HepG2 (cell line): ENCODE results near the gene WNT1. TPM values are rescaled to one million over a fixed set of nuclear protein-coding genes. Genes with fewer than 3 reads are reported as not detected.
A peak's percentile ranks its signal among the peaks of the same experiment; 100 is the strongest.

Source experiments
- GATA4 ChIP-seq: sonication (generic); IDR thresholded peaks from 2 replicates; pipeline ENCODE4 v1.6.1; 2016; ENCODE audit warnings: antibody characterized with exemption, low read depth, borderline replicate concordance
- HHEX ChIP-seq: IDR thresholded peaks from 2 replicates; pipeline ENCODE4 v1.6.1; 2016; ENCODE audit warnings: control low read depth
- HMG20A ChIP-seq: IDR thresholded peaks from 2 replicates; pipeline ENCODE4 v1.6.1; 2016; ENCODE audit warnings: borderline replicate concordance
- REXO4 ChIP-seq: sonication (generic); formaldehyde crosslinking; IDR thresholded peaks from 2 replicates; pipeline ENCODE4 v1.8.0; 2022; ENCODE audit warnings: missing genetic modification reagents, mild to moderate bottlenecking, borderline replicate concordance
- STAG1 ChIP-seq: sonication (generic); formaldehyde crosslinking; IDR thresholded peaks from 2 replicates; pipeline ENCODE4 v1.4.0; 2020; ENCODE audit warnings: missing genetic modification reagents
- TGIF2 ChIP-seq: IDR thresholded peaks from 2 replicates; pipeline ENCODE4 v1.6.1; 2016; ENCODE audit warnings: control low read depth, missing compliant biosample characterization
- ZKSCAN8 ChIP-seq: IDR thresholded peaks from 2 replicates; pipeline ENCODE4 v1.6.1; 2016; ENCODE audit warnings: borderline replicate concordance, missing genetic modification reagents, missing compliant biosample characterization
- ZNF143 ChIP-seq: sonication (generic); formaldehyde crosslinking; IDR thresholded peaks from 2 replicates; pipeline ENCODE4 v1.4.0; 2020; ENCODE audit warnings: missing genetic modification reagents
- polyA plus RNA-seq, 8 experiments: library from polyadenylated mRNA; depleted of rRNA in 3 of 8; stranded (reverse) in 7 of 8; unstranded in 1 of 8; fragments of >200 nt; fragmentation: Illumina TruSeq in 4 of 8; extraction: Trizol in 4 of 8; gene quantifications; 2 replicates each; pipeline versions ENCODE4 v1.2.1 to v1.2.3, GENCODE V29; 2011 to 2016; ENCODE audit warnings: low read depth in 4 of 8, missing spikeins in 1 of 8, mixed read lengths in 1 of 8; ENCODE audit not compliant: insufficient read depth in 1 of 8
- total RNA-seq, 5 experiments: library from RNA; depleted of rRNA; stranded (reverse); fragments of >200 nt; fragmentation: Illumina TruSeq; extraction: Trizol; gene quantifications; 2 replicates each; pipeline ENCODE4 v1.2.3, GENCODE V29; 2016; ENCODE audit warnings: low read depth in 1 of 5
- TF ChIP-seq, protein P1 (sequence below): sonication (generic); formaldehyde crosslinking; IDR thresholded peaks from 2 replicates; pipeline ENCODE4 v1.4.0; 2020; ENCODE audit warnings: mild to moderate bottlenecking, missing genetic modification reagents
- TF ChIP-seq, protein P2 (sequence below), 2 experiments: sonication (generic) in 1 of 2; formaldehyde crosslinking in 1 of 2; IDR thresholded peaks; 2 replicates each; pipeline versions ENCODE4 v1.4.0 to v1.6.1; 2018 to 2020; ENCODE audit warnings: missing genetic modification reagents in 2 of 2, borderline replicate concordance in 1 of 2, low read depth in 1 of 2, mild to moderate bottlenecking in 1 of 2, missing biosample characterization in 1 of 2
- TF ChIP-seq, protein P3 (sequence below), 2 experiments: sonication (generic) in 1 of 2; formaldehyde crosslinking in 1 of 2; IDR thresholded peaks; 2 replicates each; pipeline versions ENCODE4 v1.5.1 to v1.6.1; 2011 to 2020; ENCODE audit warnings: borderline replicate concordance in 1 of 2, low read depth in 1 of 2, low read length in 1 of 2, mild to moderate bottlenecking in 1 of 2, missing genetic modification reagents in 1 of 2, moderate library complexity in 1 of 2
- TF ChIP-seq, protein P4 (sequence below): IDR thresholded peaks from 2 replicates; pipeline ENCODE4 v1.6.1; 2012; ENCODE audit warnings: low read length, improper control_type of control experiment

WNT1 gene
- total and polyA plus RNA-seq, 2 of the 13 experiments (the other 11 are each of a cell fraction or from before 2014, with no cell fraction given) = not detected

DNA sequence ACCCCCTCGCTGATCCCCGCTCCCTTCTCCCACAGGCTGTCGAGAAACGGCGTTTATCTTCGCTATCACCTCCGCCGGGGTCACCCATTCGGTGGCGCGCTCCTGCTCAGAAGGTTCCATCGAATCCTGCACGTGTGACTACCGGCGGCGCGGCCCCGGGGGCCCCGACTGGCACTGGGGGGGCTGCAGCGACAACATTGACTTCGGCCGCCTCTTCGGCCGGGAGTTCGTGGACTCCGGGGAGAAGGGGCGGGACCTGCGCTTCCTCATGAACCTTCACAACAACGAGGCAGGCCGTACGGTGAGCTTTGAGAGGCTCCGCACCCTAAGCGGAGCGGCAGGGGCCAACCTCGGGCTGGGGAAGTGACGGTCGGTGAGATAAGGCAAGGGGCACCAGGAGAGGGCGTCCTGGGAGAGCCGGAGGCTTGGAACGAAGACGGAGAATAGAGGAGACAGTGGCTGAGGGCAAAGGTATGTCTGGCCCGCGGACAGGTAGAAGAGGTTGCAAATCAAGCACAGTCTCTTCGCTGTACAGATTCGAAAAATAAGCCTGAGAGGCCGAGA is 2.3 kb downstream of the WNT1 start (continued):
- TF ChIP-seq, protein P1, sequence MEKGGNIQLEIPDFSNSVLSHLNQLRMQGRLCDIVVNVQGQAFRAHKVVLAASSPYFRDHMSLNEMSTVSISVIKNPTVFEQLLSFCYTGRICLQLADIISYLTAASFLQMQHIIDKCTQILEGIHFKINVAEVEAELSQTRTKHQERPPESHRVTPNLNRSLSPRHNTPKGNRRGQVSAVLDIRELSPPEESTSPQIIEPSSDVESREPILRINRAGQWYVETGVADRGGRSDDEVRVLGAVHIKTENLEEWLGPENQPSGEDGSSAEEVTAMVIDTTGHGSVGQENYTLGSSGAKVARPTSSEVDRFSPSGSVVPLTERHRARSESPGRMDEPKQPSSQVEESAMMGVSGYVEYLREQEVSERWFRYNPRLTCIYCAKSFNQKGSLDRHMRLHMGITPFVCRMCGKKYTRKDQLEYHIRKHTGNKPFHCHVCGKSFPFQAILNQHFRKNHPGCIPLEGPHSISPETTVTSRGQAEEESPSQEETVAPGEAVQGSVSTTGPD (CRISPR knock-in tag) = no peak
- TF ChIP-seq REXO4 (CRISPR knock-in tag) (no peak), ZNF143 (CRISPR knock-in tag) (no peak), GATA4 (no peak), HMG20A (no peak), STAG1 (CRISPR knock-in tag) (peak; percentile 27), HHEX (CRISPR knock-in tag) (no peak), TGIF2 (CRISPR knock-in tag) (no peak), ZKSCAN8 (CRISPR knock-in tag) (no peak)
- TF ChIP-seq, protein P2, sequence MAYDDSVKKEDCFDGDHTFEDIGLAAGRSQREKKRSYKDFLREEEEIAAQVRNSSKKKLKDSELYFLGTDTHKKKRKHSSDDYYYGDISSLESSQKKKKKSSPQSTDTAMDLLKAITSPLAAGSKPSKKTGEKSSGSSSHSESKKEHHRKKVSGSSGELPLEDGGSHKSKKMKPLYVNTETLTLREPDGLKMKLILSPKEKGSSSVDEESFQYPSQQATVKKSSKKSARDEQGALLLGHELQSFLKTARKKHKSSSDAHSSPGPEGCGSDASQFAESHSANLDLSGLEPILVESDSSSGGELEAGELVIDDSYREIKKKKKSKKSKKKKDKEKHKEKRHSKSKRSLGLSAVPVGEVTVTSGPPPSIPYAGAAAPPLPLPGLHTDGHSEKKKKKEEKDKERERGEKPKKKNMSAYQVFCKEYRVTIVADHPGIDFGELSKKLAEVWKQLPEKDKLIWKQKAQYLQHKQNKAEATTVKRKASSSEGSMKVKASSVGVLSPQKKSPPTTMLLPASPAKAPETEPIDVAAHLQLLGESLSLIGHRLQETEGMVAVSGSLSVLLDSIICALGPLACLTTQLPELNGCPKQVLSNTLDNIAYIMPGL (CRISPR knock-in tag; IDR thresholded peaks at IDR 0.05; ENCODE audit: borderline replicate concordance in 1 of 2, low read depth in 1 of 2) = peak; percentile 38 to 41; a peak in 3 of 4 replicates
- TF ChIP-seq, protein P3, sequence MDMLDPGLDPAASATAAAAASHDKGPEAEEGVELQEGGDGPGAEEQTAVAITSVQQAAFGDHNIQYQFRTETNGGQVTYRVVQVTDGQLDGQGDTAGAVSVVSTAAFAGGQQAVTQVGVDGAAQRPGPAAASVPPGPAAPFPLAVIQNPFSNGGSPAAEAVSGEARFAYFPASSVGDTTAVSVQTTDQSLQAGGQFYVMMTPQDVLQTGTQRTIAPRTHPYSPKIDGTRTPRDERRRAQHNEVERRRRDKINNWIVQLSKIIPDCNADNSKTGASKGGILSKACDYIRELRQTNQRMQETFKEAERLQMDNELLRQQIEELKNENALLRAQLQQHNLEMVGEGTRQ (IDR thresholded peaks at IDR 0.05; ENCODE audit: low read depth, low read length) = no peak
- TF ChIP-seq, protein P3 (CRISPR knock-in tag; IDR thresholded peaks at IDR 0.05; ENCODE audit: borderline replicate concordance) = no peak
- TF ChIP-seq, protein P4, sequence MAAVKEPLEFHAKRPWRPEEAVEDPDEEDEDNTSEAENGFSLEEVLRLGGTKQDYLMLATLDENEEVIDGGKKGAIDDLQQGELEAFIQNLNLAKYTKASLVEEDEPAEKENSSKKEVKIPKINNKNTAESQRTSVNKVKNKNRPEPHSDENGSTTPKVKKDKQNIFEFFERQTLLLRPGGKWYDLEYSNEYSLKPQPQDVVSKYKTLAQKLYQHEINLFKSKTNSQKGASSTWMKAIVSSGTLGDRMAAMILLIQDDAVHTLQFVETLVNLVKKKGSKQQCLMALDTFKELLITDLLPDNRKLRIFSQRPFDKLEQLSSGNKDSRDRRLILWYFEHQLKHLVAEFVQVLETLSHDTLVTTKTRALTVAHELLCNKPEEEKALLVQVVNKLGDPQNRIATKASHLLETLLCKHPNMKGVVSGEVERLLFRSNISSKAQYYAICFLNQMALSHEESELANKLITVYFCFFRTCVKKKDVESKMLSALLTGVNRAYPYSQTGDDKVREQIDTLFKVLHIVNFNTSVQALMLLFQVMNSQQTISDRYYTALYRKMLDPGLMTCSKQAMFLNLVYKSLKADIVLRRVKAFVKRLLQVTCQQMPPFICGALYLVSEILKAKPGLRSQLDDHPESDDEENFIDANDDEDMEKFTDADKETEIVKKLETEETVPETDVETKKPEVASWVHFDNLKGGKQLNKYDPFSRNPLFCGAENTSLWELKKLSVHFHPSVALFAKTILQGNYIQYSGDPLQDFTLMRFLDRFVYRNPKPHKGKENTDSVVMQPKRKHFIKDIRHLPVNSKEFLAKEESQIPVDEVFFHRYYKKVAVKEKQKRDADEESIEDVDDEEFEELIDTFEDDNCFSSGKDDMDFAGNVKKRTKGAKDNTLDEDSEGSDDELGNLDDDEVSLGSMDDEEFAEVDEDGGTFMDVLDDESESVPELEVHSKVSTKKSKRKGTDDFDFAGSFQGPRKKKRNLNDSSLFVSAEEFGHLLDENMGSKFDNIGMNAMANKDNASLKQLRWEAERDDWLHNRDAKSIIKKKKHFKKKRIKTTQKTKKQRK = no peak
